Ascending aorta (tissue), 2 donors: ENCODE data around the gene KNG1. TPM values are rescaled to one million over a fixed set of nuclear protein-coding genes. Genes with fewer than 3 reads are reported as not detected.
"Not testable (repeated sequence)": the region's sequence is repeated elsewhere in the genome, so short reads cannot be mapped to it uniquely, and the experiment has no call there.

ENCODE experiments used
- DNase-seq, 2 donors: peaks; one replicate each; pipeline ENCODE4 v3.0.0-alpha.2; 2019; ENCODE audit warnings: low spot score in 2 of 2
- H3K27ac ChIP-seq, 2 donors: fragments of 200-600 bp; sonication (generic); one replicate each; pipeline ENCODE4 v1.5.1; 2016 to 2017; ENCODE audit warnings: mild to moderate bottlenecking in 1 of 2
- H3K27me3 ChIP-seq: fragments of 200-600 bp; sonication (generic); one replicate; pipeline ENCODE4 v1.5.1; 2017
- H3K36me3 ChIP-seq, 2 donors: fragments of 200-600 bp; sonication (generic); one replicate each; pipeline ENCODE4 v1.5.1; 2016
- H3K4me1 ChIP-seq, 2 donors: fragments of 200-600 bp; sonication (generic); one replicate each; pipeline ENCODE4 v1.5.1; 2016 to 2017; ENCODE audit warnings: mild to moderate bottlenecking in 1 of 2
- H3K4me3 ChIP-seq, 2 donors: fragments of 200-600 bp; sonication (generic); one replicate each; pipeline ENCODE4 v1.5.1; 2016 to 2017; ENCODE audit warnings: mild to moderate bottlenecking in 1 of 2
- H3K9me3 ChIP-seq, 2 donors: fragments of 200-600 bp; sonication (generic); one replicate each; pipeline ENCODE4 v1.5.1; 2016
- intact Hi-C: fragments of 100-400 bp; cut with DNase I; formaldehyde crosslinking; loops from one replicate; pipeline ENCODE4 v1.15.1; 2023
- total RNA-seq: library from RNA; depleted of rRNA; stranded (reverse); fragments of >200 nt; gene quantifications from one replicate; pipeline ENCODE4 v1.1.0, GENCODE V29; 2016
- TF ChIP-seq, protein P1 (sequence below), 3 experiments: fragments of 200-600 bp in 2 of 3; fragments of 450-650 bp in 1 of 3; sonication (generic) in 2 of 3; IDR thresholded peaks; one replicate each; pipeline ENCODE4 v1.5.1; 2016 to 2019; ENCODE audit warnings: antibody characterized with exemption in 3 of 3, mild to moderate bottlenecking in 1 of 3, moderate library complexity in 1 of 3

KNG1 gene
- total RNA-seq, 1 donor from 2014 or later: not detected

DNA sequence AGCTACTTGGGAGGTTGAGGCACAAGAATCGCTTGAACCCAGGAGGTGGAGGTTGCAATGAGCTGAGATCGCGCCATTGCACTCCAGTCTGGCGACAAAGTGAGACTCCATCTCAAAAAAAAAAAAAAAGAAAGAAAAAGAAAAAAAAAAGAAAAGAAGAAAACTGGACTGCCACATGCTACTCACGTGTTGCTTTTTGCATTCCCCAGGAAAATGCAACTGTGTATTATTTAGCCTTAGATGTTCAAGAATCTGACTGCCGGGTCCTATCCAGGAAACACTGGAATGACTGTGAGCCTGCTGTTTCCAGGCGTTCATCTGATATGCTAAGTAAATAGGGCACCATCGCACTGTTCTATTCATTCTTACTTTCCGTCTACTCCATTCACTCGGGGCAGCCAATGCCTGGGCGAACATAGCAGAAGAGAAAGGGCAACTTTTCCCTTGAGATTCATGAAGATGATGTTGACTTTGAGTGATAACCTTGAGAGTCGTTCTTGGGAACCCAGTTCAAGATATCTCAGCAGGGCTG lies 30.0 kb upstream of the KNG1 start:
- no peak overlapping the region for H3K27ac ChIP-seq
- no peaks in the 10 kb centered on the region for H3K4me1 ChIP-seq
- no peaks in the 10 kb centered on the region for H3K36me3 ChIP-seq
- no peaks in the 10 kb centered on the region for H3K9me3 ChIP-seq
- no peaks in the 10 kb centered on the region for H3K27me3 ChIP-seq
- H3K4me3 ChIP-seq: no peak overlapping the region
- intact Hi-C loops: no loop called here
- TF ChIP-seq, protein P1, sequence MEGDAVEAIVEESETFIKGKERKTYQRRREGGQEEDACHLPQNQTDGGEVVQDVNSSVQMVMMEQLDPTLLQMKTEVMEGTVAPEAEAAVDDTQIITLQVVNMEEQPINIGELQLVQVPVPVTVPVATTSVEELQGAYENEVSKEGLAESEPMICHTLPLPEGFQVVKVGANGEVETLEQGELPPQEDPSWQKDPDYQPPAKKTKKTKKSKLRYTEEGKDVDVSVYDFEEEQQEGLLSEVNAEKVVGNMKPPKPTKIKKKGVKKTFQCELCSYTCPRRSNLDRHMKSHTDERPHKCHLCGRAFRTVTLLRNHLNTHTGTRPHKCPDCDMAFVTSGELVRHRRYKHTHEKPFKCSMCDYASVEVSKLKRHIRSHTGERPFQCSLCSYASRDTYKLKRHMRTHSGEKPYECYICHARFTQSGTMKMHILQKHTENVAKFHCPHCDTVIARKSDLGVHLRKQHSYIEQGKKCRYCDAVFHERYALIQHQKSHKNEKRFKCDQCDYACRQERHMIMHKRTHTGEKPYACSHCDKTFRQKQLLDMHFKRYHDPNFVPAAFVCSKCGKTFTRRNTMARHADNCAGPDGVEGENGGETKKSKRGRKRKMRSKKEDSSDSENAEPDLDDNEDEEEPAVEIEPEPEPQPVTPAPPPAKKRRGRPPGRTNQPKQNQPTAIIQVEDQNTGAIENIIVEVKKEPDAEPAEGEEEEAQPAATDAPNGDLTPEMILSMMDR (IDR thresholded peaks at IDR 0.05): no peak
- DNase-seq: no peak

DNA sequence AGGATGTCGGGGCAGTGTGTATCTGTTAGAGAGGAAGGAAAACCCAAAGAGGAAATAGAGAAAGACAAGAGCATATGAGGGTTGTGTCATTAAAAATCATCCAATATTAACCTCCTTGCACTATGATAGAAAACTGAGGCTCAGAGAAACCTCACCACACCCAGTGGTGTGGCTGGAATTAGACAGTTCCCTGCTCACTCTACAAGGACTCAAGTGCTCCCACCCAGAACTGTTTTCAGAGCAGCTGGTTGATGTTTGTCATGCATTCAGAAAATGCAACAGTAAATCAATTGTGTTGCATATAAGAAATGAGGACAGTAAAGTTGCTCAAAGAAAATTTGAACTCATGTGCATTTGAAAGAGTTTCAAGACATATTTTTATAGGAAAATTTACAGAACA lies 26.9 kb upstream of the KNG1 start:
- intact Hi-C loops, H3K4me1 ChIP-seq, H3K36me3 ChIP-seq, H3K9me3 ChIP-seq, H3K4me3 ChIP-seq, H3K27ac ChIP-seq, DNase-seq, H3K27me3 ChIP-seq: not testable (repeated sequence)

DNA sequence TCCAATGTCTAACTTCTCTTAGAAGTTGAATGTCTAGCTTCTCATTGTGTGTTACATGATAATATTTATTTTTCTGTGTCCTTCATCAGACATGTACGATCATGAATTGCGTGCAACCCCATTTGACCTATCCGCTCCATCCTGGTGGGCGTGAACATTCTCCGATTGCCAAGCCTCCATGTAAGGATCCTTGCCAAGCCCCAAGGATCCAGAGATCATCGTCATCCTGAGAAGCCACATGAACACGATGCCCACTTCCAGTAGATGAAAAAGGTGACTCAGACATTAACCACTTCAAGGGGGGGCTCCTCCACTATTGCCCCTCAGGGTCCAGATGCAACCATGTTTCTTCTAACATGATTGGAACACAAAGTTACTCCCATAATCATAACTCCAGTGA lies 25.5 kb upstream of the KNG1 start:
- no peak overlapping the region for H3K27ac ChIP-seq
- no peaks in the 10 kb centered on the region for H3K4me1 ChIP-seq
- H3K4me3 ChIP-seq: no peak overlapping the region
- TF ChIP-seq, protein P1 (IDR thresholded peaks at IDR 0.05): no peak
- no peaks in the 10 kb centered on the region for H3K27me3 ChIP-seq
- no peaks in the 10 kb centered on the region for H3K36me3 ChIP-seq
- no peak for DNase-seq
- no peaks in the 10 kb centered on the region for H3K9me3 ChIP-seq
- intact Hi-C loops: no loop called here

DNA sequence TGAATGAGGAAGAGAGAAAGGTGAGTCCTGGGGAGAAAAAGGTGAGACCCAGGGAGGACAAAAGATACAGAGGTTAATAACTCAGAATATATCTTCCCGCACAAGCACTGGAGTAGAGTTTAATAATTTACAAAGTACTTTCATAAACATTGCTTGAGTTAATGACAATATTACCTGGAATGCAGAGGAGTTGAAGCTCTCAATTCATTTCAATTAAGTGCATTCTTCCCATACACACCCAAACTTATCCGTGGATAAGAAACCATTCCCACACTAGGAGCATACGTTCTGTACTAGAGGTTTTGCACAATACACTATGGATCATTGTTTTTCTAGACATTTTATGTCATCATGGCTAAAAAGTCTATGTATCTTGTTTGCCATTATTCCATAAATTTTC lies 23.3 kb upstream of the KNG1 start:
- TF ChIP-seq, protein P1 (IDR thresholded peaks at IDR 0.05): no peak
- no peak for DNase-seq
- intact Hi-C loops: no loop called here
- Histone ChIP-seq H3K27ac (no peak overlapping the region), H3K4me3 (no peak overlapping the region), H3K36me3 (no peaks in the 10 kb centered on the region), H3K4me1 (no peaks in the 10 kb centered on the region), H3K27me3 (no peaks in the 10 kb centered on the region), H3K9me3 (no peaks in the 10 kb centered on the region)

DNA sequence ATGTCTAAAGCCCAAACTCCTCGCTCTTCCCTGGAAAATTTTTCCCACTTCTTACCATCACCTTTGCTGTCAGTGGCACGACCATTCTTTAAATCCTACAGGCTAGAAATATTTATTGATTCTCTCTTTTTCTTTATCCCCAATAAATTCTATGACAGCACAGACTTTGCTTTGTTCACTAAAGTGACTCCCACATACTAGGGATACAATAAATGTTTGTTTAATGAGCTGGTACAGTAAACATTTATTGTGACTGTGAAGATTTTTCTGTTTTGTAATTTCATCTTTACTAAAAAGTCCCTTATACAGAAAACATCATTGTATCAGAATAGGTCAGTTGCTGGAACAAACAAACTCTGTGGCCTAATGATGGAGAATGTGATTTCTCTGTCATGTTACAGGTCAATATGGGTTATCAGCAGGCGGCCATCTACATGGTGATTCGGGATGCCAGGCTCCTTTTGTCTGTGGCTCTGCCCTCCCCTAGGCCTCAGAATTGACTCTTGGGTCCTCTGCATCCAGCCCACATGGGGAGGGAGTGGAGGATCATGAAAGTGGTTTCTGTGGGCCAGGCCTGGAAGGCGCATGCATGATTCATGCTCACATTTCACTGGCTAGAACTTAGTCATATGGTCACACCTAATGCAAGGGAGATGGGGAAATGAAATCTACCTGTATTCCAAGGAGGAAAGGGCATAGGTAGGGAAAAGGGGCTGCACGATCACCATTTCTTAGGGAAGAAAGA lies 22.7 kb upstream of the KNG1 start:
- no peaks in the 10 kb centered on the region for H3K27me3 ChIP-seq
- H3K4me1 ChIP-seq: no peaks in the 10 kb centered on the region
- intact Hi-C loops: no loop called here
- no peaks in the 10 kb centered on the region for H3K9me3 ChIP-seq
- TF ChIP-seq, protein P1 (IDR thresholded peaks at IDR 0.05): no peak
- H3K4me3 ChIP-seq: no peak overlapping the region
- DNase-seq: no peak
- no peak overlapping the region for H3K27ac ChIP-seq
- H3K36me3 ChIP-seq: no peaks in the 10 kb centered on the region

DNA sequence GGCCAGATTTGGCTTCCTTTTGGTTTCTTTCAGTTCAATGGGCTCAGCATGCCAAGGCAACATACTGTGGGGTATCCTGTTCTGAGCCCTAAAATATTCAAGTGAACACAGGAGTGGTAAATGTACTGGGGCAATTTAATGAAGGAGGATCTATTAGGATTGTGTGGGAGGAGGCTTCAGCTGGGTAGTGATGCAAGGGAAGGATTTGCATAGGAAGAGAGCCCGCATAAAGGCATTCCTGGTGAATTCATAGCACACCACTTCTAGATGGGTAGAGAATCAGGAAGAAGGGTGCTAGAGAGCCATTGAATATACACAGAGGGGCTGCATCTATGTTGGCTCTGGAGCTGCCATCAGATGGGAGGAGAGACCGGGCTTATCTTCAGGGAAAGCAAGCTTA lies 20.6 kb upstream of the KNG1 start:
- Histone ChIP-seq H3K4me1 (no peaks in the 10 kb centered on the region), H3K36me3 (no peaks in the 10 kb centered on the region), H3K27me3 (no peaks in the 10 kb centered on the region), H3K9me3 (no peaks in the 10 kb centered on the region), H3K27ac (no peak overlapping the region), H3K4me3 (no peak overlapping the region)
- DNase-seq: no peak
- TF ChIP-seq, protein P1 (IDR thresholded peaks at IDR 0.05): no peak
- intact Hi-C loops: no loop called here
